Measurements from ENCODE around the gene ERGIC3.
"Not testable (repeated sequence)": the region's sequence is repeated elsewhere in the genome, so short reads cannot be mapped to it uniquely, and the experiment has no call there.

- not testable (repeated sequence) for TF ChIP-seq CTCF (IDR thresholded peaks at IDR 0.05); EZH2 (IDR thresholded peaks at IDR 0.05; ENCODE audit: borderline replicate concordance, insufficient read depth, low read depth, low read length, poor library complexity, severe bottlenecking)
Measured at GRCh38 chr20:35555461-35555860, 13.6 kb downstream of the ERGIC3 start.
